Mesothelial cell of epicardium (in vitro differentiated cells): Measurements from ENCODE around the gene CITED2. TPM values are rescaled to one million over a fixed set of nuclear protein-coding genes. Genes with fewer than 3 reads are reported as not detected.
A peak's percentile ranks its signal among the peaks of the same experiment; 100 is the strongest.

Experiments
- DNase-seq, 2 experiments: peaks; one replicate each; pipeline ENCODE4 v3.0.0; 2021; ENCODE audit warnings: low spot score in 2 of 2; ENCODE audit not compliant: unreplicated experiment in 2 of 2
- H3K27ac Mint-ChIP-seq: 2 replicates; pipeline ENCODE4 v1.8.0; 2021; ENCODE audit warnings: mixed read lengths
- H3K27me3 Mint-ChIP-seq: 2 replicates; pipeline ENCODE4 v1.8.0; 2021; ENCODE audit warnings: low read depth, mixed read lengths
- H3K36me3 Mint-ChIP-seq: 2 replicates; pipeline ENCODE4 v1.8.0; 2021; ENCODE audit warnings: mixed read lengths
- H3K4me1 Mint-ChIP-seq: 2 replicates; pipeline ENCODE4 v1.8.0; 2021; ENCODE audit warnings: mixed read lengths
- H3K4me3 Mint-ChIP-seq: 2 replicates; pipeline ENCODE4 v1.8.0; 2021; ENCODE audit warnings: mild to moderate bottlenecking, moderate library complexity, mixed read lengths
- H3K9me3 Mint-ChIP-seq: 2 replicates; pipeline ENCODE4 v1.8.0; 2021; ENCODE audit warnings: mixed read lengths
- CTCF ChIP-seq: fragments of 200-600 bp; sonication (generic); IDR thresholded peaks from one replicate; pipeline ENCODE4 v1.5.0; 2021; ENCODE audit warnings: antibody characterized with exemption; ENCODE audit not compliant: unreplicated experiment
- total RNA-seq: library from RNA; stranded (reverse); gene quantifications from 3 replicates; pipeline ENCODE4 v1.2.1, GENCODE V29; 2021

CITED2 gene
- total RNA-seq, 1 donor from 2014 or later, result 85.0 TPM

DNA sequence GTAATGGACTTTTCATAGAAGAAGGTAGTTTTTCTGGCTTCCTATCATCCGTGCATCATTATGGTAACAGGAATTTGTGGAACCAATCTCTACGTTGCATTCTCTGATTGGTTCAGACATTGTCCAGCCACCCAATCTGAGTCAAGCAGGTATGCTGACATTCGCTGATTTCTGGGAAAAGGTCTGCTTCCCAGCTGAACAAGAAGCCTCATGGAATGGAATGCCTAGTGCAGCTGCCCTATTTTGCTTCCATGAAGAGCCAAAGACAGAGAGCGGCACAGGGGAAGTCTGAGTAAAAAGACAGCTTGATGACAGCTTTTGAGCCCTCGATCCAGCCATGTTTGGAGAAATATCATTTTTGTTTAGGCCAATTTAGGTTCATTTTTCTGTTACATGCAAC, 44.1 kb downstream of the CITED2 start:
- H3K4me3 Mint-ChIP-seq, result no peak overlapping the region
- peaks cover 35% of the 10 kb centered on the region for H3K4me1 Mint-ChIP-seq

GRCh38 chr6:139329224-139329623, 45.2 kb downstream of the CITED2 start:
- Mint-ChIP-seq H3K4me3 (no peak overlapping the region), H3K4me1 (peaks cover 32% of the 10 kb centered on the region), H3K9me3 (peaks cover 11% of the 10 kb centered on the region), H3K36me3 (no peaks in the 10 kb centered on the region), H3K27ac (no peak overlapping the region), H3K27me3 (no peaks in the 10 kb centered on the region)
- DNase-seq, result no peak
- no peak for TF ChIP-seq CTCF

More for the DNA sequence above, 44.1 kb downstream of the CITED2 start:
- H3K9me3 Mint-ChIP-seq, result peaks cover 11% of the 10 kb centered on the region
- H3K36me3 Mint-ChIP-seq, result no peaks in the 10 kb centered on the region
- no peak for DNase-seq
- peak overlapping the region; percentile 5 for H3K27ac Mint-ChIP-seq
- TF ChIP-seq CTCF, result no peak
- H3K27me3 Mint-ChIP-seq, result no peaks in the 10 kb centered on the region

DNA sequence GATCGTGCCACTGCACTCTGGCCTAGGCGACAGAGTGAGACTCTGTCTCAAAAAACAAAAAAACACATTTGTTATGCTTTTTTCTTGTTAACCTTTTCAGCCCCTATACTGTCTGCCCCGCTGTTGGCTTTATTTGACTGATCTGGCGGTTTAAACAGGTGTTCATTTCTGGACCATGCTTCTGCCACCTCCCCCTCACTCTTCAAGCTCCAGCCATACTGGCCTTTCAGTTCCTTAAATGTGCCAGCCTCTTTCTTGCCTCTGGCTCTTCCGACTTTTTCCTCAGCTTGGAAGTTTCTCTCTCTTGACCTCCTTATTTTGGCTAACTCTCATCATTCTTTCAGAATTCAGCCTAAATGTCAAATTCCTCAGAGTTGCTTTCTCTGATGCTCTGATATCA, 47.4 kb downstream of the CITED2 start:
- peaks cover 37% of the 10 kb centered on the region for H3K4me1 Mint-ChIP-seq
- peaks cover 7% of the 10 kb centered on the region for H3K9me3 Mint-ChIP-seq
- H3K36me3 Mint-ChIP-seq, result no peaks in the 10 kb centered on the region
- H3K27ac Mint-ChIP-seq, result no peak overlapping the region
- no peak for TF ChIP-seq CTCF
- no peaks in the 10 kb centered on the region for H3K27me3 Mint-ChIP-seq
- no peak for DNase-seq
- no peak overlapping the region for H3K4me3 Mint-ChIP-seq

DNA sequence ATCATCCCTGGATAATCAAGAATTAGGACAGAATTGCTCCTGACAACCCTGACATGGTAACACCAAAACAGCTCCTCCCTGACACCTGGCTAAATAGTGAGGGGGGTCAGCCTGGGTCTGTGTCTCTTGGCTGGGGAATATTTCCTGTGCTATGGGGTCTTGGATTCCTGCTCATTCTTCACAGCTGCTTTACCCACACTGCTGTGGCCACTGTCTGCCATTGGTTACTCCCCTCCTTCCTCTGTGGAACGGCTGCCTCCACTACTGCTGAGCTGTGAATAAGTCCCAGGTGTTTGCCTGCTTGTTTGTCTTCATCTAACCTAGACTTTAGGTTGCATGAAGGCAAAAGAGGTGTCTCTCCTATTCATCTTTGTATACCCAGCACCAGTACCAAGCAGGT, 48.8 kb downstream of the CITED2 start:
- peaks cover 7% of the 10 kb centered on the region for H3K9me3 Mint-ChIP-seq
- no peaks in the 10 kb centered on the region for H3K27me3 Mint-ChIP-seq
- DNase-seq, result no peak
- H3K27ac Mint-ChIP-seq, result no peak overlapping the region
- H3K4me3 Mint-ChIP-seq, result no peak overlapping the region
- H3K4me1 Mint-ChIP-seq, result peaks cover 30% of the 10 kb centered on the region
- no peak for TF ChIP-seq CTCF
- H3K36me3 Mint-ChIP-seq, result no peaks in the 10 kb centered on the region

DNA sequence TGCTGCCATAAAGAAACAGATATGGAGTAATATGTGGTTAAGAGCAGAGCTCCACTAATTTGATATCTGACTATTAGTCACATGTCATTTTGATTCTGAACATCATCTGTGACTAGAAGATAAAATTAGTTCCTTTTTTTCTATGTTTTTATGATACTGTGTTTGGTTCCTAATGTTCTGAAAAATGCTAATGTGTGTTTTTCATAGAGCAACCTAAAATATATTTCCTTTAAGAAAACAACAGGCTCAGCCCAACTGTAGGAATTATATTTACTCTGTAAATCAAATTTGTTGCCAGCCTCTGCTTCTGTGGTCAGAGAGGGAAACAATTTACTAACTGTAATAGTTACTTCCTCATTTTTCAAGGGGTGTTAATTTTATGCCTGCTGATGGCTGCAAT, 49.3 kb downstream of the CITED2 start:
- Mint-ChIP-seq H3K9me3 (peaks cover 7% of the 10 kb centered on the region), H3K36me3 (no peaks in the 10 kb centered on the region), H3K27ac (no peak overlapping the region)

More for the DNA sequence above, 49.3 kb downstream of the CITED2 start:
- no peak for TF ChIP-seq CTCF
- no peak for DNase-seq
- Mint-ChIP-seq H3K4me1 (peaks cover 25% of the 10 kb centered on the region), H3K27me3 (no peaks in the 10 kb centered on the region), H3K4me3 (no peak overlapping the region)
